HEK293 (cell line): ENCODE measurements around the gene RAP1GAP.

ENCODE experiments used
- CTCF ChIA-PET: fragments of 350-600 bp; formaldehyde crosslinking; extraction: SDS; loops from one replicate; lab custom pipeline; 2021; ENCODE audit warnings: antibody characterized with exemption; lab: Yijun Ruan, JAX
- POLR2A ChIA-PET: fragments of 300-600 bp; formaldehyde crosslinking; extraction: SDS; loops from one replicate; lab custom pipeline; 2020; ENCODE audit warnings: antibody characterized with exemption, inconsistent platforms; lab: Yijun Ruan, JAX
- H3K27ac ChIP-seq: fragments of 200-500 bp; sonication (Bioruptor generic); 2 replicates; pipeline ENCODE4 v1.5.1; 2014; ENCODE audit warnings: low read depth, low read length, control low read depth, inconsistent platforms; ENCODE audit errors: extremely low read depth
- H3K36me3 ChIP-seq, 2 experiments: fragments of 200-500 bp in 1 of 2; sonication (Bioruptor generic) in 1 of 2; 1 replicate in 1 of 2; 2 replicates in 1 of 2; pipeline ENCODE4 v1.5.1; 2014 to 2017; ENCODE audit warnings: inconsistent platforms in 2 of 2, low read length in 2 of 2; ENCODE audit not compliant: control insufficient read depth in 2 of 2, insufficient read depth in 1 of 2
- H3K4me1 ChIP-seq: fragments of 200-500 bp; sonication (Bioruptor generic); 2 replicates; pipeline ENCODE4 v1.5.1; 2014; ENCODE audit warnings: mild to moderate bottlenecking, low read length, inconsistent platforms; ENCODE audit not compliant: control insufficient read depth, insufficient read depth
- H3K4me3 ChIP-seq: 2 replicates; pipeline ENCODE4 v1.5.1; 2011; ENCODE audit warnings: low read depth, mild to moderate bottlenecking, control low read depth, low read length, moderate library complexity
- H3K9me3 ChIP-seq: fragments of 200-500 bp; sonication (Bioruptor generic); 2 replicates; pipeline ENCODE4 v1.5.1; 2014; ENCODE audit warnings: low read depth, low read length, inconsistent platforms; ENCODE audit not compliant: control insufficient read depth, insufficient read depth
- GLIS1 ChIP-seq: fragments of 450-650 bp; formaldehyde crosslinking; IDR thresholded peaks from 2 replicates; pipeline ENCODE4 v1.5.1; 2016; ENCODE audit warnings: missing biosample characterization, missing genetic modification characterization
- HOXC10 ChIP-seq: sonication (generic); formaldehyde crosslinking; IDR thresholded peaks from 2 replicates; pipeline ENCODE4 v1.8.1; 2023; ENCODE audit warnings: mild to moderate bottlenecking, missing genetic modification reagents
- KLF1 ChIP-seq: fragments of 450-650 bp; formaldehyde crosslinking; IDR thresholded peaks from 2 replicates; pipeline ENCODE4 v1.5.1; 2016; ENCODE audit warnings: missing biosample characterization, missing genetic modification characterization
- KLF7 ChIP-seq: fragments of 450-650 bp; formaldehyde crosslinking; IDR thresholded peaks from 2 replicates; pipeline ENCODE4 v1.5.1; 2016; ENCODE audit warnings: missing biosample characterization, missing genetic modification characterization, borderline replicate concordance
- SETDB1 ChIP-seq: IDR thresholded peaks from one replicate; pipeline ENCODE4 v1.6.1; 2017; ENCODE audit warnings: mild to moderate bottlenecking, low read length, moderate library complexity, mixed read lengths; ENCODE audit not compliant: insufficient read length
- TRIM28 ChIP-seq: IDR thresholded peaks from 2 replicates; pipeline ENCODE4 v1.6.1; 2011; ENCODE audit warnings: low read length, control low read depth, borderline replicate concordance
- ZEB2 ChIP-seq: fragments of 450-650 bp; formaldehyde crosslinking; IDR thresholded peaks from 2 replicates; pipeline ENCODE4 v1.5.1; 2016; ENCODE audit warnings: missing biosample characterization, missing genetic modification characterization
- ZIC2 ChIP-seq: fragments of 450-650 bp; formaldehyde crosslinking; IDR thresholded peaks from 2 replicates; pipeline ENCODE4 v1.5.1; 2016; ENCODE audit warnings: missing biosample characterization, missing genetic modification characterization
- ZNF214 ChIP-seq: fragments of 450-650 bp; formaldehyde crosslinking; IDR thresholded peaks from 2 replicates; pipeline ENCODE4 v1.5.1; 2017; ENCODE audit warnings: missing biosample characterization, mild to moderate bottlenecking, missing genetic modification characterization, borderline replicate concordance
- ZNF366 ChIP-seq: fragments of 450-650 bp; formaldehyde crosslinking; conservative IDR thresholded peaks from 2 replicates; pipeline ENCODE4 v1.5.1; 2016; ENCODE audit warnings: missing biosample characterization, missing genetic modification characterization
- ZNF37A ChIP-seq: fragments of 450-650 bp; IDR thresholded peaks from 2 replicates; pipeline ENCODE4 v1.5.1; 2018; ENCODE audit warnings: missing biosample characterization, missing genetic modification characterization
- ZNF416 ChIP-seq: fragments of 450-650 bp; formaldehyde crosslinking; IDR thresholded peaks from 2 replicates; pipeline ENCODE4 v1.5.1; 2016; ENCODE audit warnings: missing biosample characterization, missing genetic modification characterization
- ZNF501 ChIP-seq: fragments of 450-650 bp; formaldehyde crosslinking; IDR thresholded peaks from 2 replicates; pipeline ENCODE4 v1.5.1; 2016; ENCODE audit warnings: missing biosample characterization, missing genetic modification characterization
- ZNF677 ChIP-seq: fragments of 450-650 bp; IDR thresholded peaks from 2 replicates; pipeline ENCODE4 v1.5.0; 2018; ENCODE audit warnings: missing biosample characterization, mild to moderate bottlenecking, missing genetic modification characterization, moderate library complexity
- ZNF776 ChIP-seq: fragments of 450-650 bp; formaldehyde crosslinking; IDR thresholded peaks from 2 replicates; pipeline ENCODE4 v1.5.0; 2017; ENCODE audit warnings: missing biosample characterization, missing genetic modification characterization, borderline replicate concordance
- ZNF785 ChIP-seq: fragments of 450-650 bp; formaldehyde crosslinking; IDR thresholded peaks from 2 replicates; pipeline ENCODE4 v1.5.1; 2016; ENCODE audit warnings: missing biosample characterization, missing genetic modification characterization
- ZNF791 ChIP-seq: fragments of 450-650 bp; formaldehyde crosslinking; IDR thresholded peaks from 2 replicates; pipeline ENCODE4 v1.5.1; 2016; ENCODE audit warnings: missing biosample characterization, missing genetic modification characterization
- ZNF792 ChIP-seq: fragments of 450-650 bp; formaldehyde crosslinking; IDR thresholded peaks from 2 replicates; pipeline ENCODE4 v1.5.1; 2016; ENCODE audit warnings: missing biosample characterization, missing genetic modification characterization
- TF ChIP-seq, protein P1 (sequence below): fragments of 450-650 bp; formaldehyde crosslinking; IDR thresholded peaks from 2 replicates; pipeline ENCODE4 v1.5.1; 2016; ENCODE audit warnings: missing biosample characterization, missing genetic modification characterization
- TF ChIP-seq, protein P2 (sequence below): fragments of 450-650 bp; formaldehyde crosslinking; IDR thresholded peaks from 2 replicates; pipeline ENCODE4 v1.5.1; 2017; ENCODE audit warnings: missing biosample characterization, missing genetic modification characterization
- TF ChIP-seq, protein P3 (sequence below): fragments of 450-650 bp; IDR thresholded peaks from 2 replicates; pipeline ENCODE4 v1.5.1; 2018; ENCODE audit warnings: missing biosample characterization, mild to moderate bottlenecking, missing genetic modification characterization
- TF ChIP-seq, protein P4 (sequence below): fragments of 450-650 bp; formaldehyde crosslinking; IDR thresholded peaks from 2 replicates; pipeline ENCODE4 v1.5.1; 2016; ENCODE audit warnings: missing biosample characterization, missing genetic modification characterization, borderline replicate concordance
- TF ChIP-seq, protein P5 (sequence below): fragments of 450-650 bp; formaldehyde crosslinking; IDR thresholded peaks from 2 replicates; pipeline ENCODE4 v1.5.1; 2017; ENCODE audit warnings: missing biosample characterization, mild to moderate bottlenecking, missing genetic modification characterization, moderate library complexity
- TF ChIP-seq, protein P6 (sequence below): fragments of 450-650 bp; formaldehyde crosslinking; IDR thresholded peaks from 2 replicates; pipeline ENCODE4 v1.5.0; 2017; ENCODE audit warnings: missing biosample characterization, missing genetic modification characterization, borderline replicate concordance

Gene RAP1GAP

DNA sequence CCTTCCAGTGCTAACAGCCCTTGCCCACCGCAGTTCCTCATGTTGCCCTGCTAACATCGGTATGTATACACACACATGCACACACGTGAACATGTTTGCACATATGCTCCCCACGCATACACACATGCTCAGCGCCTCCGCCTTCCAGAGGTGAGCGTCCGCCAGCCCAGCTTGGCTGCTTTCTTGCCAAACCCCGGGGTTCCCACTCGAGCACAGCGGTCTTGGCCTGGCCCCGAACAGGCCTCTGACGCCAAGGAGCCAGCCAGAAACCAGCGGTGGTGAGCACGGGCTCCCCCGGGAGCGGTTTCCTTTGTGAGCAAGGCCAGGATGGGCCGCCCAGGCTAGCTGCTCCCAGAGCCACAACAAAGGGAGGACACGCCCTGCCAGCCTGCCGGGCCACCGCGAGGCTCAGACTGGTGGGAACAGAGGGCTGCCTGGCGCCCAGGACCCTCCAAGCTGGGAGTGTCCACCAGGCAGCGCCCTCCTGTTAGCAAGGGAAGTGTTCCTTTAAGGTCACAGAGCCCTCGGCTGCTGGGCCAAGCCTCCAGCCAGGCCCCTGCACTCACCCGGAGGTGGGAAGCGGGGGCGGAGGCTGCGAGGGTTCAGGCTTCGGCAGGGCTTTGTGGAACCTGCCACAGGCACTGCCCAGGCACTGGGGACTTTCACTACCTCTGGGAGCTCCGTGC lies 94.5 kb downstream of the RAP1GAP start (continued):
- TF ChIP-seq ZIC2 (tag by site-specific recombination) (peak; percentile 80), TRIM28 (no peak), KLF1 (tag by site-specific recombination) (peak; percentile 67)

DNA sequence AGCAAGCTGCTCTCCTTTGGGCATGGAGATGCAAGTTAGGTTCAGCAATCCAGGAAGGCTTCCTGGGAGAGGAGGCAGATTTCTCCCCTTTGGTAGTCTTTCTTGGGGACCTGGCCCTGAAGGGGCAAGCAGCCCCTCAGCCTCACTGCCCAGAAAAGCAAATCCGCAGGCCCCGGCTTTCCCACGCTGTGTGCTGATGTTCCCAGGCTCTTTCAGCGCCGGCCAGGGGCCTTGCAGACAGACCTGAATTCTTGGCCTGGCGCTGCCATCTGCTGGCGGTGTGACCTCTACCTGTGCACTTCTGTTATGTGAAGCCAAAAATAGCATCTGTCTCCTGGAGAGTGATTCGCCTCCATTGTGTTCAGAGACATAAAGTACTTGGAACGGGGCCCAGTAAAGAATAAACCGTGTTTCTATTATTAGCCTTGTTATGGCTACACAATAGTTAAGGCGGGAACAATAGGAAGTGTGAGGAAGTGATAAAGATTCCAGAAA lies 95.1 kb downstream of the RAP1GAP start:
- Histone ChIP-seq H3K9me3 (no peaks in the 10 kb centered on the region), H3K4me3 (no peak overlapping the region), H3K4me1 (no peaks in the 10 kb centered on the region; the same call in 1 of the 2 replicates), H3K27ac (no peak overlapping the region; the same call in 1 of the 2 replicates), H3K36me3 (no peaks in the 10 kb centered on the region)
- POLR2A ChIA-PET = no interaction called here
- CTCF ChIA-PET = interaction anchor here (0.5 to 3.0 kb wide), 12 partner anchors 12 to 842 kb away, joined by 3 to 36 read pairs (median 4); partner anchors contain the start of gene ALPL
- TF ChIP-seq, protein P1, sequence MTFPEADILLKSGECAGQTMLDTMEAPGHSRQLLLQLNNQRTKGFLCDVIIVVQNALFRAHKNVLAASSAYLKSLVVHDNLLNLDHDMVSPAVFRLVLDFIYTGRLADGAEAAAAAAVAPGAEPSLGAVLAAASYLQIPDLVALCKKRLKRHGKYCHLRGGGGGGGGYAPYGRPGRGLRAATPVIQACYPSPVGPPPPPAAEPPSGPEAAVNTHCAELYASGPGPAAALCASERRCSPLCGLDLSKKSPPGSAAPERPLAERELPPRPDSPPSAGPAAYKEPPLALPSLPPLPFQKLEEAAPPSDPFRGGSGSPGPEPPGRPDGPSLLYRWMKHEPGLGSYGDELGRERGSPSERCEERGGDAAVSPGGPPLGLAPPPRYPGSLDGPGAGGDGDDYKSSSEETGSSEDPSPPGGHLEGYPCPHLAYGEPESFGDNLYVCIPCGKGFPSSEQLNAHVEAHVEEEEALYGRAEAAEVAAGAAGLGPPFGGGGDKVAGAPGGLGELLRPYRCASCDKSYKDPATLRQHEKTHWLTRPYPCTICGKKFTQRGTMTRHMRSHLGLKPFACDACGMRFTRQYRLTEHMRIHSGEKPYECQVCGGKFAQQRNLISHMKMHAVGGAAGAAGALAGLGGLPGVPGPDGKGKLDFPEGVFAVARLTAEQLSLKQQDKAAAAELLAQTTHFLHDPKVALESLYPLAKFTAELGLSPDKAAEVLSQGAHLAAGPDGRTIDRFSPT (tag by site-specific recombination) = no peak
- TF ChIP-seq ZNF366 = 0 out of 2 replicates have a peak, but pooled peaks have one; percentile 18
- TF ChIP-seq SETDB1 = no peak
- no peak for TF ChIP-seq ZNF776 (tag by site-specific recombination)
- TF ChIP-seq ZNF677 (tag by site-specific recombination) = no peak
- no peak for TF ChIP-seq ZNF791 (tag by site-specific recombination)
- TF ChIP-seq, protein P2, sequence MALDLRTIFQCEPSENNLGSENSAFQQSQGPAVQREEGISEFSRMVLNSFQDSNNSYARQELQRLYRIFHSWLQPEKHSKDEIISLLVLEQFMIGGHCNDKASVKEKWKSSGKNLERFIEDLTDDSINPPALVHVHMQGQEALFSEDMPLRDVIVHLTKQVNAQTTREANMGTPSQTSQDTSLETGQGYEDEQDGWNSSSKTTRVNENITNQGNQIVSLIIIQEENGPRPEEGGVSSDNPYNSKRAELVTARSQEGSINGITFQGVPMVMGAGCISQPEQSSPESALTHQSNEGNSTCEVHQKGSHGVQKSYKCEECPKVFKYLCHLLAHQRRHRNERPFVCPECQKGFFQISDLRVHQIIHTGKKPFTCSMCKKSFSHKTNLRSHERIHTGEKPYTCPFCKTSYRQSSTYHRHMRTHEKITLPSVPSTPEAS (tag by site-specific recombination) = no peak
- peak; percentile 65 for TF ChIP-seq GLIS1 (tag by site-specific recombination)
- TF ChIP-seq ZNF785 = no peak
- no peak for TF ChIP-seq KLF7 (tag by site-specific recombination)
- TF ChIP-seq ZNF37A (tag by site-specific recombination) = no peak
- no peak for TF ChIP-seq ZNF501 (tag by site-specific recombination)
- peak; percentile 38; the same call in 1 of the 2 replicates for TF ChIP-seq ZEB2 (tag by site-specific recombination)
- no peak for TF ChIP-seq ZNF416
- no peak for TF ChIP-seq ZNF214
- TF ChIP-seq, protein P3, sequence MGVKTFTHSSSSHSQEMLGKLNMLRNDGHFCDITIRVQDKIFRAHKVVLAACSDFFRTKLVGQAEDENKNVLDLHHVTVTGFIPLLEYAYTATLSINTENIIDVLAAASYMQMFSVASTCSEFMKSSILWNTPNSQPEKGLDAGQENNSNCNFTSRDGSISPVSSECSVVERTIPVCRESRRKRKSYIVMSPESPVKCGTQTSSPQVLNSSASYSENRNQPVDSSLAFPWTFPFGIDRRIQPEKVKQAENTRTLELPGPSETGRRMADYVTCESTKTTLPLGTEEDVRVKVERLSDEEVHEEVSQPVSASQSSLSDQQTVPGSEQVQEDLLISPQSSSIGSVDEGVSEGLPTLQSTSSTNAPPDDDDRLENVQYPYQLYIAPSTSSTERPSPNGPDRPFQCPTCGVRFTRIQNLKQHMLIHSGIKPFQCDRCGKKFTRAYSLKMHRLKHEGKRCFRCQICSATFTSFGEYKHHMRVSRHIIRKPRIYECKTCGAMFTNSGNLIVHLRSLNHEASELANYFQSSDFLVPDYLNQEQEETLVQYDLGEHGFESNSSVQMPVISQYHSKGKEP = no peak
- TF ChIP-seq, protein P4, sequence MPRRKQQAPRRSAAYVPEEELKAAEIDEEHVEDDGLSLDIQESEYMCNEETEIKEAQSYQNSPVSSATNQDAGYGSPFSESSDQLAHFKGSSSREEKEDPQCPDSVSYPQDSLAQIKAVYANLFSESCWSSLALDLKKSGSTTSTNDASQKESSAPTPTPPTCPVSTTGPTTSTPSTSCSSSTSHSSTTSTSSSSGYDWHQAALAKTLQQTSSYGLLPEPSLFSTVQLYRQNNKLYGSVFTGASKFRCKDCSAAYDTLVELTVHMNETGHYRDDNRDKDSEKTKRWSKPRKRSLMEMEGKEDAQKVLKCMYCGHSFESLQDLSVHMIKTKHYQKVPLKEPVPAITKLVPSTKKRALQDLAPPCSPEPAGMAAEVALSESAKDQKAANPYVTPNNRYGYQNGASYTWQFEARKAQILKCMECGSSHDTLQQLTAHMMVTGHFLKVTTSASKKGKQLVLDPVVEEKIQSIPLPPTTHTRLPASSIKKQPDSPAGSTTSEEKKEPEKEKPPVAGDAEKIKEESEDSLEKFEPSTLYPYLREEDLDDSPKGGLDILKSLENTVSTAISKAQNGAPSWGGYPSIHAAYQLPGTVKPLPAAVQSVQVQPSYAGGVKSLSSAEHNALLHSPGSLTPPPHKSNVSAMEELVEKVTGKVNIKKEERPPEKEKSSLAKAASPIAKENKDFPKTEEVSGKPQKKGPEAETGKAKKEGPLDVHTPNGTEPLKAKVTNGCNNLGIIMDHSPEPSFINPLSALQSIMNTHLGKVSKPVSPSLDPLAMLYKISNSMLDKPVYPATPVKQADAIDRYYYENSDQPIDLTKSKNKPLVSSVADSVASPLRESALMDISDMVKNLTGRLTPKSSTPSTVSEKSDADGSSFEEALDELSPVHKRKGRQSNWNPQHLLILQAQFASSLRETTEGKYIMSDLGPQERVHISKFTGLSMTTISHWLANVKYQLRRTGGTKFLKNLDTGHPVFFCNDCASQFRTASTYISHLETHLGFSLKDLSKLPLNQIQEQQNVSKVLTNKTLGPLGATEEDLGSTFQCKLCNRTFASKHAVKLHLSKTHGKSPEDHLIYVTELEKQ (tag by site-specific recombination) = no peak
- TF ChIP-seq HOXC10 (CRISPR knock-in tag) = no peak
- TF ChIP-seq, protein P5, sequence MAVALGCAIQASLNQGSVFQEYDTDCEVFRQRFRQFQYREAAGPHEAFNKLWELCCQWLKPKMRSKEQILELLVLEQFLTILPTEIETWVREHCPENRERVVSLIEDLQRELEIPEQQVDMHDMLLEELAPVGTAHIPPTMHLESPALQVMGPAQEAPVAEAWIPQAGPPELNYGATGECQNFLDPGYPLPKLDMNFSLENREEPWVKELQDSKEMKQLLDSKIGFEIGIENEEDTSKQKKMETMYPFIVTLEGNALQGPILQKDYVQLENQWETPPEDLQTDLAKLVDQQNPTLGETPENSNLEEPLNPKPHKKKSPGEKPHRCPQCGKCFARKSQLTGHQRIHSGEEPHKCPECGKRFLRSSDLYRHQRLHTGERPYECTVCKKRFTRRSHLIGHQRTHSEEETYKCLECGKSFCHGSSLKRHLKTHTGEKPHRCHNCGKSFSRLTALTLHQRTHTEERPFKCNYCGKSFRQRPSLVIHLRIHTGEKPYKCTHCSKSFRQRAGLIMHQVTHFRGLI (tag by site-specific recombination) = no peak
- TF ChIP-seq ZNF792 (tag by site-specific recombination) = no peak
- TF ChIP-seq, protein P6, sequence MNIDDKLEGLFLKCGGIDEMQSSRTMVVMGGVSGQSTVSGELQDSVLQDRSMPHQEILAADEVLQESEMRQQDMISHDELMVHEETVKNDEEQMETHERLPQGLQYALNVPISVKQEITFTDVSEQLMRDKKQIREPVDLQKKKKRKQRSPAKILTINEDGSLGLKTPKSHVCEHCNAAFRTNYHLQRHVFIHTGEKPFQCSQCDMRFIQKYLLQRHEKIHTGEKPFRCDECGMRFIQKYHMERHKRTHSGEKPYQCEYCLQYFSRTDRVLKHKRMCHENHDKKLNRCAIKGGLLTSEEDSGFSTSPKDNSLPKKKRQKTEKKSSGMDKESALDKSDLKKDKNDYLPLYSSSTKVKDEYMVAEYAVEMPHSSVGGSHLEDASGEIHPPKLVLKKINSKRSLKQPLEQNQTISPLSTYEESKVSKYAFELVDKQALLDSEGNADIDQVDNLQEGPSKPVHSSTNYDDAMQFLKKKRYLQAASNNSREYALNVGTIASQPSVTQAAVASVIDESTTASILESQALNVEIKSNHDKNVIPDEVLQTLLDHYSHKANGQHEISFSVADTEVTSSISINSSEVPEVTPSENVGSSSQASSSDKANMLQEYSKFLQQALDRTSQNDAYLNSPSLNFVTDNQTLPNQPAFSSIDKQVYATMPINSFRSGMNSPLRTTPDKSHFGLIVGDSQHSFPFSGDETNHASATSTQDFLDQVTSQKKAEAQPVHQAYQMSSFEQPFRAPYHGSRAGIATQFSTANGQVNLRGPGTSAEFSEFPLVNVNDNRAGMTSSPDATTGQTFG (tag by site-specific recombination) = no peak
